ENCODE data around the gene GRIK1. TPM values are rescaled to one million over a fixed set of nuclear protein-coding genes. Genes with fewer than 3 reads are reported as not detected.

Gene GRIK1
- total RNA-seq, 4 donors from 2014 or later = 0.44 to 4.1 (median 2.6) TPM

DNA sequence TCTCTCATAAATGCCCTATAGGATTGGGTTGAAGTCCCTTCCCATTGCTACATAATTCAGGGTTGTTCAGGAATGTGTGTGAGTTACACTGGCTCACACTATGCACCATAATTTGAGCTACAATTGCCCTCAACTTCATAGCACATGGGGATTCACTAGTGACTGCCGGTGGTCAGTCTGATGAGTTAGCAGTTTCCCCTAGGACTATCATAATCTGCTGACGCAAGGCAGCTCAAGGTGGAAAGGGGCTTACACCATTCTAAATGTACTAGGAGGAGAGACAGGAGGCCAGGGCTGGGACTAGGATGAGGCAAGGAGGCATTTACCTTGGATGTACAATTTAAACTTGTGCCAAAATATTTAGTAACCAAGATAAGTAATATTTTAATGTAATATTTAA, 224.7 kb downstream of the GRIK1 start:
- DNase-seq (ENCODE audit: low spot score in 2 of 2) = no peak
- Histone ChIP-seq H3K4me1 (no peaks in the 10 kb centered on the region), H3K9me3 (no peaks in the 10 kb centered on the region), H3K27me3 (no peaks in the 10 kb centered on the region), H3K27ac (no peak overlapping the region), H3K4me3 (no peak overlapping the region), H3K36me3 (no peaks in the 10 kb centered on the region)
- WGBS, 2 donors = 88 to 100% methylated on average over 2 of the region's 2 CpGs
- TF ChIP-seq, protein P1, sequence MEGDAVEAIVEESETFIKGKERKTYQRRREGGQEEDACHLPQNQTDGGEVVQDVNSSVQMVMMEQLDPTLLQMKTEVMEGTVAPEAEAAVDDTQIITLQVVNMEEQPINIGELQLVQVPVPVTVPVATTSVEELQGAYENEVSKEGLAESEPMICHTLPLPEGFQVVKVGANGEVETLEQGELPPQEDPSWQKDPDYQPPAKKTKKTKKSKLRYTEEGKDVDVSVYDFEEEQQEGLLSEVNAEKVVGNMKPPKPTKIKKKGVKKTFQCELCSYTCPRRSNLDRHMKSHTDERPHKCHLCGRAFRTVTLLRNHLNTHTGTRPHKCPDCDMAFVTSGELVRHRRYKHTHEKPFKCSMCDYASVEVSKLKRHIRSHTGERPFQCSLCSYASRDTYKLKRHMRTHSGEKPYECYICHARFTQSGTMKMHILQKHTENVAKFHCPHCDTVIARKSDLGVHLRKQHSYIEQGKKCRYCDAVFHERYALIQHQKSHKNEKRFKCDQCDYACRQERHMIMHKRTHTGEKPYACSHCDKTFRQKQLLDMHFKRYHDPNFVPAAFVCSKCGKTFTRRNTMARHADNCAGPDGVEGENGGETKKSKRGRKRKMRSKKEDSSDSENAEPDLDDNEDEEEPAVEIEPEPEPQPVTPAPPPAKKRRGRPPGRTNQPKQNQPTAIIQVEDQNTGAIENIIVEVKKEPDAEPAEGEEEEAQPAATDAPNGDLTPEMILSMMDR (IDR thresholded peaks at IDR 0.05) = no peak
- TF ChIP-seq POLR2A (IDR thresholded peaks at IDR 0.05) = no peak
- no peak for TF ChIP-seq EP300 (IDR thresholded peaks at IDR 0.05)

DNA sequence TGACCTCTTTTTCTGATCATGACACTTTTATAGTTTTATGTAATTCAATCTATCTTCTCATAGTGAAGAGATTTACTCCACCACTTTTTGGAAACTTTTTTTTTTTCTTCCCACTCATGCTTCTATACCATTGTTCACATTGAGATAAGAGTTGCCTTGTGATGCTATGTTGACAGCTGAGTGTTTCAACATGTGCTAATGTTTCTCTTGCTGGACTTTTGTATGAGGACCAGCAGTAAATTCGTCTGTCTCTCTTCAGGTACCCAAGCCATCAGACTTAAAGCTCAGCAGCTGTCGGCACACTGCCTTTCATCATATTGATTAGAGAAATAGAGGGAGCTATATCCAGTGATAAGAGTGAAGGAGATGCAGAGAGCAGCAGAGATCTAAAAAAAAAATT, 227.0 kb downstream of the GRIK1 start:
- WGBS, 2 donors = 70 to 76% methylated on average over 2 of the region's 2 CpGs
- Histone ChIP-seq H3K27ac (no peak overlapping the region), H3K36me3 (no peaks in the 10 kb centered on the region), H3K9me3 (no peaks in the 10 kb centered on the region), H3K27me3 (no peaks in the 10 kb centered on the region), H3K4me3 (no peak overlapping the region), H3K4me1 (no peaks in the 10 kb centered on the region)
- DNase-seq (ENCODE audit: low spot score in 2 of 2) = no peak
- no peak for TF ChIP-seq EP300 (IDR thresholded peaks at IDR 0.05)
- TF ChIP-seq POLR2A (IDR thresholded peaks at IDR 0.05) = no peak
- TF ChIP-seq, protein P1 (IDR thresholded peaks at IDR 0.05) = no peak

DNA sequence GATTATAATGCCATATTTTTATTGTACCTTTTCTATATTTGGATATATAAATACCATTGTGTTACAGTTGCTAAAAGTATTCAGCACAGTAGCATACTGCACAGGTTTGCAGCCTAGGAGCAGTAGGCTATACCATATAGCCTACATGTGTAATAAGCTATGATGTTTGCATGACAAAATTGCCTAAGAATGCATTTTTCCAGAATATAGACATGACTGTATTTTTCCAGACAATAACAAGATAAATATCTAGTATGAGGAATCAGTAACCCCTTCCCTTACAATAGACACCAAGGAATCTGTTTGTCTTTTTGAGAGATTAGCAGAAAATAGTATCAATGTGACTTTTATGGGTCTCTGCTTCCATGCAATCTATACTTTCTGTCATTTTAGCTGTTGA, 228.6 kb downstream of the GRIK1 start:
- no peak for DNase-seq (ENCODE audit: low spot score in 2 of 2)
- no peak overlapping the region for H3K4me3 ChIP-seq
- no peaks in the 10 kb centered on the region for H3K36me3 ChIP-seq
- no peak overlapping the region for H3K27ac ChIP-seq
- H3K4me1 ChIP-seq = no peaks in the 10 kb centered on the region
- no peaks in the 10 kb centered on the region for H3K9me3 ChIP-seq
- TF ChIP-seq, protein P1 (IDR thresholded peaks at IDR 0.05) = no peak
- no peak for TF ChIP-seq EP300 (IDR thresholded peaks at IDR 0.05)
- no peak for TF ChIP-seq POLR2A (IDR thresholded peaks at IDR 0.05)
- no peaks in the 10 kb centered on the region for H3K27me3 ChIP-seq

DNA sequence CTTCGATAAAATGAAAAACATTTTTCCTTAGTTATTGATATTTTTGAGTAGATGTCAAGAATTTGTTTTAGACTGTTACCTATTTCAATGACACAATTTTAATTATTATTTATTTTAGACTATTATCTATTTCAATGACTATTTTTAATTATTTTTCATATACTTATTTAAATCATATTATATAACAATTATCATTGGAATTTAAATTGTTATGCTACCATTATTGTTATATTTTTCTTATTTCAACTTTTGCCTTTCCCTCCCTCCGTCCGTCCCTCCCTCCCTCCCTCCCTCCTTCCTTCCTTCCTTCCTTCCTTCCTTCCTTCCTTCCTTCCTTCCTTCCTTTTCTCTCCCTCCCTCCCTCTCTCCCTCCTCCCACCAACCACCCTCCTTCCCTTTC, 229.3 kb downstream of the GRIK1 start:
- Histone ChIP-seq H3K4me1 (no peaks in the 10 kb centered on the region), H3K36me3 (no peaks in the 10 kb centered on the region), H3K4me3 (no peak overlapping the region), H3K27ac (no peak overlapping the region), H3K9me3 (no peaks in the 10 kb centered on the region), H3K27me3 (no peaks in the 10 kb centered on the region)
- 81 to 83% methylated on average over 3 of the region's 3 CpGs for WGBS, 2 donors
- TF ChIP-seq POLR2A (IDR thresholded peaks at IDR 0.05) (no peak), EP300 (IDR thresholded peaks at IDR 0.05) (no peak)
- TF ChIP-seq, protein P1 (IDR thresholded peaks at IDR 0.05) = no peak
- DNase-seq (ENCODE audit: low spot score in 2 of 2) = no peak

DNA sequence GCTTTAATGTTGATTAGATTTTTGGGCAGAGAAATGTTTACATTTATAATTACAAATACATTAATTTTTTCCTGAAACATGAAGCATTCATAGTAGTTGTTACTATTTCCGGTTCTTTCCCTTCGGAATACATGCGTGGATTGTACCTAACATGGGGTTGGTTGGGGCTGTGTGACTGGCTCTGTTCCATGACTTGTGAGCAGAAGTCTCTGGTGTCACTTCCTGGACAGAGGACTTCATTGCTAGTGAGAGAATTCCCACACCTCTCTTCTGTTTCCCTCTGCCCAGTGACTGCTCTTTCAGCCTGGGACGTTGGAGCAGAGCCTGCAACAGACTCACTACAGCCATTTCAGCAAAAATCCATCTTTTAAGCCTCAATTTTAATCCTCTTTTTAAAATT, 231.4 kb downstream of the GRIK1 start:
- no peak for TF ChIP-seq EP300 (IDR thresholded peaks at IDR 0.05)
- TF ChIP-seq, protein P1 (IDR thresholded peaks at IDR 0.05) = no peak
- TF ChIP-seq POLR2A (IDR thresholded peaks at IDR 0.05) = no peak
- Histone ChIP-seq H3K9me3 (no peaks in the 10 kb centered on the region), H3K27ac (no peak overlapping the region), H3K4me3 (no peak overlapping the region), H3K36me3 (no peaks in the 10 kb centered on the region), H3K27me3 (no peaks in the 10 kb centered on the region), H3K4me1 (no peaks in the 10 kb centered on the region)
- 57 to 68% methylated on average over 4 of the region's 4 CpGs for WGBS, 2 donors
- no peak for DNase-seq (ENCODE audit: low spot score in 2 of 2)

All from tibial nerve (tissue), 4 donors.